Hepatocyte (in vitro differentiated cells): Measurements from ENCODE around the gene IER5.

Experiments
- CTCF ChIP-seq: fragments of 200-600 bp; sonication (generic); IDR thresholded peaks from 2 replicates; pipeline ENCODE4 v1.5.1; 2016; ENCODE audit warnings: antibody characterized with exemption, mild to moderate bottlenecking; ENCODE audit not compliant: poor library complexity
- EZH2 ChIP-seq: fragments of 200-600 bp; sonication (generic); IDR thresholded peaks from 2 replicates; pipeline ENCODE4 v1.6.1; 2016; ENCODE audit warnings: antibody characterized with exemption, mild to moderate bottlenecking, borderline replicate concordance
- EZH2phosphoT487 ChIP-seq: fragments of 200-600 bp; sonication (generic); IDR thresholded peaks from one replicate; pipeline ENCODE4 v1.6.1; 2018; ENCODE audit warnings: antibody characterized with exemption, mild to moderate bottlenecking, low read depth, moderate library complexity; ENCODE audit not compliant: unreplicated experiment, severe bottlenecking

- TF ChIP-seq CTCF: no peak
- no peak for TF ChIP-seq EZH2
- TF ChIP-seq EZH2phosphoT487: no peak
Observed at GRCh38 chr1:181108304-181108867, 19.9 kb downstream of the IER5 start.
